Retina (tissue), 1 donor: ENCODE measurements around the gene SHROOM3.

Source experiments
- DNase-seq: peaks from one replicate; pipeline ENCODE4 v3.0.0-alpha.2; 2016

The SHROOM3 gene

GRCh38 chr4:76545226-76545884 lies 110.3 kb downstream of the SHROOM3 start:
- DNase-seq, result no peak

GRCh38 chr4:76546327-76546726 lies 111.3 kb downstream of the SHROOM3 start:
- no peak for DNase-seq

GRCh38 chr4:76546759-76547742 lies 112.0 kb downstream of the SHROOM3 start:
- peak; percentile 43 for DNase-seq

- no peak for DNase-seq
Measured at GRCh38 chr4:76548704-76549103, 113.7 kb downstream of the SHROOM3 start.

- DNase-seq, result no peak
Measured at GRCh38 chr4:76549765-76550164, 114.7 kb downstream of the SHROOM3 start.

GRCh38 chr4:76550966-76551780 lies 116.1 kb downstream of the SHROOM3 start:
- DNase-seq, result no peak

GRCh38 chr4:76554630-76555029 lies 119.6 kb downstream of the SHROOM3 start:
- no peak for DNase-seq

GRCh38 chr4:76556452-76556851 lies 121.4 kb downstream of the SHROOM3 start:
- DNase-seq, result no peak

- DNase-seq, result peak; percentile 53
Measured at GRCh38 chr4:76558396-76559235, 123.6 kb downstream of the SHROOM3 start.

- DNase-seq, result peak; percentile 53
Measured at GRCh38 chr4:76559236-76560071, 124.4 kb downstream of the SHROOM3 start.

- no peak for DNase-seq
Measured at GRCh38 chr4:76562161-76562560, 127.1 kb downstream of the SHROOM3 start.

GRCh38 chr4:76562836-76563453 lies 127.9 kb downstream of the SHROOM3 start:
- DNase-seq, result no peak

- no peak for DNase-seq
Measured at GRCh38 chr4:76563454-76564122, 128.6 kb downstream of the SHROOM3 start.

- no peak for DNase-seq
Measured at GRCh38 chr4:76564123-76564915, 129.3 kb downstream of the SHROOM3 start.

GRCh38 chr4:76568262-76568661 lies 133.2 kb downstream of the SHROOM3 start:
- DNase-seq, result no peak

GRCh38 chr4:76569225-76569624 lies 134.2 kb downstream of the SHROOM3 start:
- DNase-seq, result no peak

GRCh38 chr4:76569706-76570105 lies 134.7 kb downstream of the SHROOM3 start:
- DNase-seq, result no peak

GRCh38 chr4:76570141-76570973 lies 135.3 kb downstream of the SHROOM3 start:
- DNase-seq, result no peak
